Measurements from ENCODE around the gene POGLUT3. TPM values are rescaled to one million over a fixed set of nuclear protein-coding genes. Genes with fewer than 3 reads are reported as not detected.

POGLUT3 gene
- total RNA-seq, 1 donor from 2014 or later = 11.9 TPM

GRCh38 chr11:108453207-108453835 lies 44.9 kb downstream of the POGLUT3 start:
- H3K27me3 ChIP-seq (ENCODE audit: low read depth) = no peaks in the 10 kb centered on the region
- intact Hi-C loops (cut with micrococcal nuclease) = loop anchor here (10.0 kb wide), 1 partner anchor 59 kb away; no protein-coding TSS in a partner anchor
- no peak for TF ChIP-seq CTCF (IDR thresholded peaks at IDR 0.05; ENCODE audit: borderline replicate concordance)
- peaks cover 34% of the 10 kb centered on the region for H3K9me3 ChIP-seq (replicated peaks)
- H3K27ac ChIP-seq (replicated peaks) = no peak overlapping the region
- H3K4me1 ChIP-seq = no peaks in the 10 kb centered on the region
- H3K4me3 ChIP-seq = no peak overlapping the region
- H3K36me3 ChIP-seq = no peaks in the 10 kb centered on the region
- DNase-seq = no peak

Other genes starting within 250 kb of the POGLUT3 start
- 0.36 TPM for gene C11orf65, start 30.9 kb downstream of the POGLUT3 start, total RNA-seq
- 0.88 TPM for gene EXPH5, start 95.4 kb upstream of the POGLUT3 start, total RNA-seq
- 11.7 TPM for gene DDX10, start 166.7 kb upstream of the POGLUT3 start, total RNA-seq